Panc1 (cell line): ENCODE measurements around the gene GALNT10. TPM values are rescaled to one million over a fixed set of nuclear protein-coding genes. Genes with fewer than 3 reads are reported as not detected.

Source experiments
- ATAC-seq: fragments of 200-7000 bp; cut with Tn5 transposase; 2 replicates; pipeline ENCODE4 v1.9.1; 2020; ENCODE audit warnings: mild to moderate bottlenecking, moderate library complexity
- BruUV-seq: library from RNA; stranded (reverse); fragments of 400-500 nt; replicated peaks from 2 replicates; lab custom pipeline; 2021; lab: Mats Ljungman, UMichigan
- CTCF ChIA-PET: fragments of 300-600 bp; sonication (Branson Sonifier 250); formaldehyde crosslinking; loops from one replicate; lab custom pipeline; 2022; ENCODE audit warnings: antibody characterized with exemption; lab: Charles Lee
- POLR2A ChIA-PET: fragments of 300-600 bp; sonication (Branson Sonifier 250); formaldehyde crosslinking; loops from one replicate; lab custom pipeline; 2022; ENCODE audit warnings: antibody characterized with exemption; lab: Charles Lee
- DNase-seq: peaks from one replicate; pipeline ENCODE4 v3.0.0-alpha.2; 2010; ENCODE audit warnings: low read depth, low spot score
- H3K27ac ChIP-seq: 2 replicates; pipeline ENCODE4 v1.5.1; 2011; ENCODE audit warnings: mild to moderate bottlenecking, low read length, inconsistent platforms
- H3K27me3 ChIP-seq: fragments of 200-500 bp; sonication (Bioruptor generic); 2 replicates; pipeline ENCODE4 v1.6.0; 2014; ENCODE audit warnings: low read length, inconsistent platforms; ENCODE audit not compliant: control insufficient read depth, insufficient read depth
- H3K36me3 ChIP-seq: fragments of 200-500 bp; sonication (Bioruptor generic); 2 replicates; pipeline ENCODE4 v1.5.1; 2014; ENCODE audit warnings: inconsistent platforms, mild to moderate bottlenecking, low read length, moderate library complexity; ENCODE audit not compliant: control insufficient read depth, insufficient read depth
- H3K4me1 ChIP-seq: 2 replicates; pipeline ENCODE4 v1.5.1; 2011; ENCODE audit warnings: inconsistent platforms, mild to moderate bottlenecking, low read length, moderate library complexity; ENCODE audit not compliant: control insufficient read depth, insufficient read depth
- H3K4me3 ChIP-seq, 2 experiments: 2 replicates each; pipeline ENCODE4 v1.5.1; 2011 to 2012; ENCODE audit warnings: low read depth in 2 of 2, low read length in 2 of 2, mild to moderate bottlenecking in 2 of 2, inconsistent platforms in 1 of 2, moderate library complexity in 1 of 2
- H3K9me3 ChIP-seq: fragments of 200-500 bp; sonication (Bioruptor generic); 2 replicates; pipeline ENCODE4 v1.5.1; 2014; ENCODE audit warnings: low read depth, mild to moderate bottlenecking, inconsistent platforms, low read length, moderate library complexity; ENCODE audit not compliant: control insufficient read depth, insufficient read depth
- CTCF ChIP-seq: fragments of 450-650 bp; IDR thresholded peaks from 2 replicates; pipeline ENCODE4 v1.5.1; 2017; ENCODE audit warnings: mild to moderate bottlenecking
- POLR2AphosphoS5 ChIP-seq: IDR thresholded peaks from 2 replicates; pipeline ENCODE4 v1.6.1; 2012; ENCODE audit warnings: mild to moderate bottlenecking, low read depth, low read length, moderate library complexity
- REST ChIP-seq, 2 experiments: IDR thresholded peaks; 2 replicates each; pipeline ENCODE4 v1.6.1; 2011 to 2012; ENCODE audit warnings: low read depth in 2 of 2, control low read depth in 1 of 2, low read length in 1 of 2, mild to moderate bottlenecking in 1 of 2, moderate library complexity in 1 of 2; ENCODE audit not compliant: insufficient read depth in 1 of 2
- SIN3A ChIP-seq: IDR thresholded peaks from 2 replicates; pipeline ENCODE4 v1.6.1; 2012; ENCODE audit warnings: low read depth, mild to moderate bottlenecking, low read length, moderate library complexity, borderline replicate concordance; ENCODE audit not compliant: insufficient read depth
- TCF7L2 ChIP-seq: IDR thresholded peaks from 2 replicates; pipeline ENCODE4 v1.6.1; 2011; ENCODE audit warnings: mild to moderate bottlenecking, low read depth, low read length, inconsistent platforms
- in situ Hi-C: cut with HindIII; loops from 2 replicates; pipeline ENCODE4 v1.10.0; 2016; ENCODE audit warnings: low sequenced_read_pairs, low pct_unique_long_range_greater_than_20kb
- intact Hi-C: fragments of 100-400 bp; cut with micrococcal nuclease; formaldehyde crosslinking; loops from one replicate; pipeline ENCODE4 v1.10.0; 2022; ENCODE audit not compliant: unreplicated experiment
- total RNA-seq: library from RNA; stranded (reverse); gene quantifications from one replicate; pipeline ENCODE4 v1.2.1, GENCODE V29; 2021; ENCODE audit not compliant: unreplicated experiment

The GALNT10 gene
- total RNA-seq, 1 experiment from 2014 or later, result 50.5 TPM

- CTCF ChIA-PET, result no interaction called here
Measured at GRCh38 chr5:154373326-154373725, 182.8 kb downstream of the GALNT10 start.

GRCh38 chr5:154373729-154374179, 183.2 kb downstream of the GALNT10 start:
- Histone ChIP-seq H3K27me3 (no peaks in the 10 kb centered on the region), H3K4me1 (peaks cover 1% of the 10 kb centered on the region), H3K9me3 (no peaks in the 10 kb centered on the region), H3K36me3 (no peaks in the 10 kb centered on the region), H3K27ac (no peak overlapping the region), H3K4me3 (no peak overlapping the region)
- POLR2A ChIA-PET, result no interaction called here
- BruUV-seq, result no TSS peak
- in situ Hi-C loops, result no loop called here
- intact Hi-C loops, result no loop called here
- ATAC-seq (no peak), DNase-seq (no peak)
- TF ChIP-seq SIN3A (no peak), REST (IDR thresholded peaks at IDR 0.05; ENCODE audit: insufficient read depth in 1 of 2, low read depth in 2 of 2, low read length in 1 of 2) (no peak), POLR2AphosphoS5 (no peak), TCF7L2 (no peak), CTCF (no peak)
- CTCF ChIA-PET, result no interaction called here

More at GRCh38 chr5:154373326-154373725, 182.8 kb downstream of the GALNT10 start:
- ATAC-seq, result no peak
- no peaks in the 10 kb centered on the region for H3K27me3 ChIP-seq
- POLR2A ChIA-PET, result no interaction called here
- H3K27ac ChIP-seq, result no peak overlapping the region
- H3K4me3 ChIP-seq, result no peak overlapping the region
- H3K9me3 ChIP-seq, result no peaks in the 10 kb centered on the region
- intact Hi-C loops, result no loop called here
- TF ChIP-seq REST (IDR thresholded peaks at IDR 0.05; ENCODE audit: insufficient read depth in 1 of 2, low read depth in 2 of 2, low read length in 1 of 2) (no peak), SIN3A (no peak), CTCF (no peak), TCF7L2 (no peak), POLR2AphosphoS5 (no peak)
- in situ Hi-C loops, result no loop called here
- no TSS peak for BruUV-seq
- DNase-seq, result no peak
- H3K36me3 ChIP-seq, result no peaks in the 10 kb centered on the region
- peaks cover 6% of the 10 kb centered on the region for H3K4me1 ChIP-seq
